GM13976 (cell line): Measurements from ENCODE around the gene PLA2G4D.

ENCODE experiments used
- DNase-seq: peaks from one replicate; pipeline ENCODE4 v3.0.0; 2012; ENCODE audit warnings: low spot score
- in situ Hi-C: fragments of 300-500 bp; cut with MboI; formaldehyde crosslinking; loops from one replicate; pipeline ENCODE4 v1.12.0; 2022; ENCODE audit warnings: low sequenced_read_pairs, mixed read lengths, inconsistent platforms; ENCODE audit not compliant: unreplicated experiment
- TF ChIP-seq, protein P1 (sequence below): IDR thresholded peaks from 2 replicates; pipeline ENCODE4 v1.5.1; 2012; ENCODE audit warnings: borderline replicate concordance, mild to moderate bottlenecking; ENCODE audit not compliant: insufficient read depth; ENCODE audit errors: extremely low read depth, missing control alignments, control extremely low read depth

PLA2G4D gene

DNA sequence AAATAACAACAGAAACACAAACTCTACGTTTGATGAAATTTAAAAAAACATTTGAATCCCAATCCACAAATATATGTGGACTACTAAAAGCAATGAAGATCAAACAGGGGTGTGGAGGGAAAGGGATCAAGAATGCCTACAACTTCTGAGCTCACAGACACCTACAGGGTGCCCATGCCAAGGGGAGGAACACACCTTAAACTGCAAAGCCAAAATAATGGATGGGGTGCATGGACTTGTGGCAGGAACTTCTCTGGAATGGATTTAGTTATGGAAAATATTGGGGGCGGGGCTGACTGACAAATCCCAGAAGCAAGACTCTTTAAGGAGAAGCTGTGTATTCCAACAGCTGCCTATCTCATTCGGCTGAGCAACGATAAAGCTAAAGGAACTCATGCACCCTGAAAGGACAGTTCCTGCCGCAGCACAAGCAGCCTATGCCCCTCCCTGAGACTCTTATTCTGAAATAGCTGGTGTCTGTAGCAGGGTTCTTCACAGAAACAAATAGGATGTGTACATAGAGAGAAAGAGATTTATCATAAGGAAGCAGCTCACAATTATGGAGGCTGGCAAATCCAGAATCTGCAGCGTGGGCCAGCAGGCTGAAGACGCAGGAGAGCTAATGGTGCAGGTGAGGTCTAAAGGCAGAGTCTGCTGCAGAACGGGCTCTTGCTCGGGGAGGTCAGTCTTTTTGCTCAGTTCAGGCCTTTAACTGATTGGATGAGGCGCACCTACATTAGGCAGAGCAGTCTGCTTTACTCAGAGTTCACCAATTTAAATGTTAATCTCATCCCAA, 24.5 kb upstream of the PLA2G4D start:
- in situ Hi-C loops: no loop called here
- TF ChIP-seq, protein P1, sequence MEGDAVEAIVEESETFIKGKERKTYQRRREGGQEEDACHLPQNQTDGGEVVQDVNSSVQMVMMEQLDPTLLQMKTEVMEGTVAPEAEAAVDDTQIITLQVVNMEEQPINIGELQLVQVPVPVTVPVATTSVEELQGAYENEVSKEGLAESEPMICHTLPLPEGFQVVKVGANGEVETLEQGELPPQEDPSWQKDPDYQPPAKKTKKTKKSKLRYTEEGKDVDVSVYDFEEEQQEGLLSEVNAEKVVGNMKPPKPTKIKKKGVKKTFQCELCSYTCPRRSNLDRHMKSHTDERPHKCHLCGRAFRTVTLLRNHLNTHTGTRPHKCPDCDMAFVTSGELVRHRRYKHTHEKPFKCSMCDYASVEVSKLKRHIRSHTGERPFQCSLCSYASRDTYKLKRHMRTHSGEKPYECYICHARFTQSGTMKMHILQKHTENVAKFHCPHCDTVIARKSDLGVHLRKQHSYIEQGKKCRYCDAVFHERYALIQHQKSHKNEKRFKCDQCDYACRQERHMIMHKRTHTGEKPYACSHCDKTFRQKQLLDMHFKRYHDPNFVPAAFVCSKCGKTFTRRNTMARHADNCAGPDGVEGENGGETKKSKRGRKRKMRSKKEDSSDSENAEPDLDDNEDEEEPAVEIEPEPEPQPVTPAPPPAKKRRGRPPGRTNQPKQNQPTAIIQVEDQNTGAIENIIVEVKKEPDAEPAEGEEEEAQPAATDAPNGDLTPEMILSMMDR: no peak
- no peak for DNase-seq

DNA sequence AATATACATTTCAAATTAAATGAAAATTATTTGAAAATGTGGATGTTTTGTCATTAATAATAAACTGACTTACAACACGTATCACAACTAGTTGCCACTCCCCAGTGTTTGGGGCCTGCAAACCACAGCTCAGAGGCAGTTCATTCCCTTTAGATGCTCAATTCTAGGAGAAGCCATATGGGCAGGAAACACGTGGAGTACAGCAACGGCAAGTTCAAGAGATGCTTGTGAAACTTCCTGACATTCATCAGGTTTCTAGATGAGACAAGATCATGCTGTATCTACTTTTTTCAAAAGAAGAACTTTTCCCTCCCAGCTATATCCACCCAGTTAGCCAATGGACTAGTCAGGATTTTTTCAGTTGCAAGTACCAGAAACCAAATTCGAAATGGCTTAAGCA, 17.6 kb upstream of the PLA2G4D start:
- no peak for DNase-seq
- TF ChIP-seq, protein P1: no peak
- in situ Hi-C loops: no loop called here

DNA sequence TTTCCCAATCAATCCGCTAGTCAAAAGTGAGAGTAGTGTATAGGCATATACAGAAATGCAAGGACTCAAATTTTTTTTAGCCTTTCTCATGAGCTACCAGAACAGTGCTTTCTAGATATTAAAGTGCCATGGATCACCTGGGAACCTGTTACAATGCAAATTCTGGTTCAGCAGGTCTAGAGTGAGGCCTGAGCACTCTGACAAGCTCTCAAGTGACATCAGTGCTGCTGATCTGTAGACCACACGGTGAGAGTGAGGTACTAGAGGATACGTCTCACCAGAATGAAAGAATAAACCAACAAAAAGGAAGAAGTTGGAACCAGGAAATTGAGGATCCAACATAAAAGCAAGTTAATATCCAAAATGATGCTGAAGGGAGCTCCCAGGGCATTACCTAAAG, 16.0 kb upstream of the PLA2G4D start:
- TF ChIP-seq, protein P1: no peak

DNA sequence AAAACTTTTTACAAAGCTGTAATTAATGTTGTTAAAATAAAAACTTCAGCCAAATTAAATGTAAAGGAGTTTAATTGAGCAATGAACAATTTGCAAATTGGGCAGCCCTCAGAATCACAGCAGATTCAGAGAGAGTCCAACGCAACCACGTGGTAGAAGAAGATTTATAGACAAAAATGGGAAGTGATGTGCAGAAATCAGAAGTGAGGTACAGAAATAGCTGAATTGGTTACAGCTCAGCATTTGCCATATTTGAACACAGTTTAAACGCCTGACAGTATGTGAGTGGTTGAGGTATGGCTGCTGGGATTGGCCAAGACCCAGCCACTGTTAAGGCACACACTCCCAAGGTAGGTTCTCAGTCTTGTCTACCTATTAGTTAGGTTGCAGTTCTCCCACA, 14.4 kb upstream of the PLA2G4D start:
- DNase-seq: no peak
- in situ Hi-C loops: no loop called here
- TF ChIP-seq, protein P1: no peak

More for the DNA sequence above, 16.0 kb upstream of the PLA2G4D start:
- in situ Hi-C loops: no loop called here
- DNase-seq: no peak

DNA sequence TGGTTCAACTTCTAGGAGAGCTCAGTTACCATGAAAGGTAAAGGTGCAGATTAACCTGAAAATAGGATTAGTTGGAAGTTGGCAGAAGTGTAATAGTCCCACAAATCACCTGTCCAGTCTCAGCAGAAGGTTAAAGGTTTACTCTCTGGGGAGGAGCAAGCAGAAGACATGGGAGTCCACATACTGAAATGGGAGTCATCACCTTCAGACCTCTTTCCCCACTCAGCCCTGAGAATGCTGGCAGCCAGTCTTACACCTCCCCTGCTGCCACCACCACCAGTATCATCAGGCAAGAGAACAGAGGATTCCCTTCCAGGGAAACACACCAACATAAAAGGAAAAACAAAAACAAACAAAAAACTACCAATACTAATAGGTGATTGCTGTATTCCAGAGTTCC, 13.8 kb upstream of the PLA2G4D start:
- in situ Hi-C loops: no loop called here
- TF ChIP-seq, protein P1: no peak
- no peak for DNase-seq

DNA sequence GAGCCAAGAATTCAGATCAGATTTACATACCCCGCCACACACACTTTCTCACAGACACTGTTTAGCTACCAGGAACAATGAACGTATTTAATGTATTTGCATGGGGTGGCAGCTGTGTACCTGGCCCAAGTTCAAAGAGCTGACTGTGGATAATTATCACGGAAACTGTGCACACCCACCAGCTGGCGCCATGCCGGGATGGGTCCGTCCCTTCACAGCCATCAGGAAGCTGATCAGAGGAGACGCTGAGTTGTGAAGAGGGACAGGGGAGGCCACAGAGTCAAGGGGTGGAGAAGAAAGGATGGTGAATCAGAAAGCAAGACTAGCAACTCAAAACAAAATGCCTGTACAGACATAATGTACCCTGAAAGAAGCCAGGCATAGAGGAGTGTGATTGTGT, 13.1 kb upstream of the PLA2G4D start:
- no peak for DNase-seq
- TF ChIP-seq, protein P1: no peak
- in situ Hi-C loops: no loop called here
